NCI-H1417 treated with DMSO at 0.1 percent for 48 hours (cell line): ENCODE data around the gene NTN1.

Experiments
- DNase-seq: peaks from one replicate; lab custom pipeline; 2025; lab: John Stamatoyannopoulos, UW

NTN1 gene

DNA sequence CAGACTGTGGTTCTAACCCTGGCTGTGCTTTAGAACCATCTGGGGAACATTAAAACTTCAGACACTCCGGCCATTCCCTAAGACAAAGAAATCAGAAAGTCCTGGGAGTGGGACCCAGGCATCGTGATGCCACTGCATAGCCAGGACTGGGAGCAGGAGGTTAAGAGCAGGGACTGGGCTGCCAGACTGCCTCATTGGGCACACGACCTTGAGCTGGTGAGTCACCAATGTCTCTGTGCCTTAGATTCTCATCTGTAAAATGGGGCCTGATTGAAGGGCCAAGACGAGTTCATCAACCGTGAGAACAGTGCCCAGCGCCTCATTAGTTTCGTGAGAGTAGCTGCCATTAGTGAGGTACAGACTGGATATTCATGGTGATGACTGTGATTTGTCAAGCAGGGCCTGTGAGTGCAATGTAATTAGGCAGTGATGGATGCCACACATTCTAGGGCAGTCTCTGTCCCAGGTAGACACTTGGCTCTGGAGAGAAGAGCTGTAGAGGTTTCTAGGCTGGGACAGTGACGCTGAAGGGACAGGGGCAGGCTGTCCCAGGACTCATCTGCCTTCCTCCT, 196.8 kb downstream of the NTN1 start:
- DNase-seq = no peak

DNA sequence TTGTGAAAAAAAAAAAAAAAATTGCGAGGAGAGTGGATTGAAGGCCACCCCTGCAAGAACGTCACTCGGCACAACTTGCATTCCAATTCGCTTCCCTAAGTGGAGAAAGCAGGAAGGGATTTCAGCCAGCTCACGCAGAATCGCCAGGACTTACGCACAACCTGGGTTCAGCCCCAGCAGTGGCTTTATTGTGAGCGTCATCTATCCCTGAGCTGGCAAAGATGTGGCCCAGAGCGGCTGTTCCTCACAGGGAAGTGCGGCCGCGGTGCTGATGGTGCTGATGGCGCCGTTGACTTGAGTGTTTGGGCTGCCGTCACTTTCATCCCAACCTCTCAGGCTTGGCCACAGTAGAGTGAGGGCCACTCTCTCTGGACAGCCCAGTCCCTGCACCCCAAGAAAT, 197.6 kb downstream of the NTN1 start:
- DNase-seq = no peak

DNA sequence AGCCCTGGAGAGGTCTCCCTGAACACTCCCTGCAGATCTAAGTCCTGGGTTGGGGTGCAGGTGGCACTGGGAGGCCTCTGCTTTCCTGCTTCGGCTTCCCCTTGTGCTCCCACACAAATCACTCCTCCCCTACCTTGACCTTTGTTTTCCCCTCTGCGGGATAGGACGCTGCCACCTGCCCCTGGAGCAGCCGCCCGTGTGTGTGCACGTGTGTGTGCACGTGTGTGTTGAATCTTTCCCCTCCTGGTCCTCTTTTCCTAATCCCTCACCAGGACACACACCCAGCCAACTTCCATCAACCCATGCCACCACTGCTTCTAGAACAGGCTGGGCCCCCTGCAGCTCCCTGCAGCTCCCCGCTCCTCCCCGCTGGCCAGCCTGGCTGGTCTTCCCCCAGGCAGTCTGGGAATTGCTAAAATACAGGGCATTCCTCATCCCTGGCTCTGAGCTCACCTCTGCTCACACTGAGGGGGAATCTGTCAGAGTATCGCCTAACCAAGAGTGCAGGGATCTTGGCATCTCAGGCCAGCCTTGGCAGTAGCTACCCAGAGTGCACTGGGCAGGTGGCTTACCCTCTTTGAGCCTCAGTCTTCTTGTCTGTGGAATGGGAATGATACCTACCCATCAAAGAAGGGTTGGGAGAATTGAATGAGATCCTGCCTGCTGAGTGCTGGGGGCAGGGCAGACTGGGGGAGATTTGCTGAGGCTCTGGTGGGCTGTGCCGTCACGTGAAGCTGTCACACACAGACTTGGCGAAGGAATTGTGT, 198.5 kb downstream of the NTN1 start:
- no peak for DNase-seq

DNA sequence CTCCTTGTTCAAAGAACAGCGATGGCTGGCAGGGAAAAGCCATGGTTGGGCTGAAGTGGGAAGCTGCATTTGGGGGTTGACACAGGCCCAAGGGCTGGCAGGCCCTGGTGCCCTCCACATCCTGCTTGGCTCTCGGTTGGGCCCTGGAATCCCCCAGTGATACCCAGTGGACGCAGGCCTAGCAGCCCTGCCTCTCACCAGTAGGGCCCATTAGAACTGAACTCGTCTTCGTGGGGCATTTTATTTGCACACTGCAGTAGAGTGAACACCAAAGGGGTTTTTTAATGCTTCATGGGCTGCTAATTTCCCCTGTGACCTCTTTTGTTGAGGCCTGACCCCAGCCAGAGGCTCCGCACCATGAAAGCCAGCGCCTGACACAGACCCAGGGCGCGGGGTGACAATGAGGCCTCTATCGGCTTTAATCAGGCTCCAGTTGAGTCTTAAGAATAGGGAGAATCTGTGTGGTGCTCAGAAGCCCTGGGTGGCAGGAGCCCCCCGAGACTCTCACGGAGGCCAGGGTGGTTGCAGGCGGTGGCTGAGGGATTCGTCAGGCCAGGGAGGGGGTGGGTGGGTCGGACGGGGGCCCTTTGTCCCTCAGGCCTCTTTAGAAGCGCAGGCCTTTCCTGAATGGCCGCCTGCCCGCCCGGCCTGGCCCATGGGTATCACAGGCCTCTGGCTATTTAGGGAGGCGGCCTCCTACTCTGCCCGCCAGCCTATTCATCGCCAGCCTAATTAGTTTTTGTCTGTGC, 199.3 kb downstream of the NTN1 start:
- DNase-seq = no peak

DNA sequence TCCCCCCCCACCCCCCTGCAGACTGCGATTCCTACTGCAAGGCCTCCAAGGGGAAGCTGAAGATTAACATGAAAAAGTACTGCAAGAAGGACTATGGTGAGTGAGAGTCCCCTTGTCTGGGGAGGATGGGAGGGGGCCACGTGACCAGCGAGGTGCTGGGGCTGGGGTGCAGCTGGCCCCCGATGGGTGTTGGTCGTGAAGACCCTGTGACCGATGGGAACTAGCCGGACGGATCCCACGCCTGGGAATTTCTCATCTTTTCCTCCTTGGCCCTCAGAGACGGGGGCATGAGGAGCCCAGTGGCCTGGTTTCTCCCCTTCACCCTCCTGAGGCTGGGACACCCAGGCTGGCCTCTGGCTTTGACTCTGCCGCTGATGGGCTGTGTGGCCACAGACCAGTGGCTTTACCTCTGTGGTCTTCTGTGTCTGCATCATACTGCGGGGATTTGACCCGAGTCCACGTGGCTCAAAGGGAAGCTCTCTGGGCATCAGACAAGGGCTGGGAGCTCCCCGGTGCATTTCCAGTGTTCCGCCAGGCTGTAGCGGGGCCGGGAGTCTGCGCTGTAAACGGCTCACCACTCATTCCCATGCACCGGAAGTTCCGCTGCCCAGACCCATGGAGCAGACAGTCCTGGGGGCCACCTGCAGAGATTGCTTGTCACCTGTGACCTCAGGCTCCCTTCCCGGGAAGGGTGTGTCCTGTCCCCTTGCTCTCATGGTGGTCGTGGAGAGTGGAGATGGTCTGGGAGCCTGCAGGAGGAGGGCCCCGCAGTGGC, 200.0 kb downstream of the NTN1 start:
- no peak for DNase-seq

DNA sequence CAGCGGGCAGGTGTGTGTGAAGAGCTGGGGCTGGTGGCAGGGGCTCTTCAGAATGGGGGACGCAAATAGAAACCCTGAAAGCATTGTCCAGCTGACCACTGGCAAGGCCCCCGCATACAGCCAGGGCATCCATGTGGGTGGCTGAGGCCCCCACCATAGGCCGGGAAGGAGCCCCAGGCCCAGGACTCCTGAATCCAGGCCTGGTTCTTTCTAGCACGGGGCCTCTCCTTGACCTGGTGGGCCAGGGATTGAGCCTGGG, 200.5 kb downstream of the NTN1 start:
- no peak for DNase-seq

DNA sequence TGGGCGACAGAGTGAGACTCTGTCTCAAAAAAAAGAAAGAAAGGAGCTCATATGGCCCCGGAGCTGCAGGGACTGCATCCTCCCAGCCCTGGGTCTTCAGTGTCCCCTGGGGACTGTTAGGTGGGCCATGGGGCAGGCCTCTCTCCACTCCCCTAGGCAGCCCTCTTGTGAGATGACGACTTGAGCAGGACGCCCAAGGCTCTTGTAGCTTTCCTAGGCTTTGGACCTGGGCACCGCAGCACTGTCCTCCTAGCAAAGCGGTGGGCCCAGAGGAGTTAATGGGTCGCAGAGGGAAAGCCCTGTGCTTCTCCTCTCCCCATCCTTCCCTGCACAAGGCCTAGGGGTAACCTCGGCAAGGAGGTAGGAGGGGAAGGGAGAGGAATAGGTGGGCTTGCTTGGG, 202.2 kb downstream of the NTN1 start:
- DNase-seq = no peak

DNA sequence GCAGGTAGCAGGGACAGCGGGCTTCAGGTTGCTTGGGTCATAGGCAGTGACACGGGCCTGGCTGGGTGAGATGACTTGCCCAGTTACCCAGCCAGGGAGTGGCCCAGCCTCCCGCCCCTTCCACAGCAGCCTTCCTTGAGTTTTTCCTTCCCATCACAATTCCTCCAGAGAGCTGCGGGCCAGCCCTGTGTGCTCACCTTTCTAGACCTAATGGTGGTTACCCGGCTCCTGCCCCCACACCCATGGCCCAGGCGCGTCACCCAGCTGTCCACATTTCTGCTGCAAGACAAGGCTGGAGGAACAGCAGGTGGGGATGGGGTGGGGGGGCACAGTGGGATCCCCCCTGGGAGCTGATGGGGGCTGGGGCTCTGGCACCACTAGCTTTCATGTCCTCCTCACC, 203.2 kb downstream of the NTN1 start:
- DNase-seq = no peak

DNA sequence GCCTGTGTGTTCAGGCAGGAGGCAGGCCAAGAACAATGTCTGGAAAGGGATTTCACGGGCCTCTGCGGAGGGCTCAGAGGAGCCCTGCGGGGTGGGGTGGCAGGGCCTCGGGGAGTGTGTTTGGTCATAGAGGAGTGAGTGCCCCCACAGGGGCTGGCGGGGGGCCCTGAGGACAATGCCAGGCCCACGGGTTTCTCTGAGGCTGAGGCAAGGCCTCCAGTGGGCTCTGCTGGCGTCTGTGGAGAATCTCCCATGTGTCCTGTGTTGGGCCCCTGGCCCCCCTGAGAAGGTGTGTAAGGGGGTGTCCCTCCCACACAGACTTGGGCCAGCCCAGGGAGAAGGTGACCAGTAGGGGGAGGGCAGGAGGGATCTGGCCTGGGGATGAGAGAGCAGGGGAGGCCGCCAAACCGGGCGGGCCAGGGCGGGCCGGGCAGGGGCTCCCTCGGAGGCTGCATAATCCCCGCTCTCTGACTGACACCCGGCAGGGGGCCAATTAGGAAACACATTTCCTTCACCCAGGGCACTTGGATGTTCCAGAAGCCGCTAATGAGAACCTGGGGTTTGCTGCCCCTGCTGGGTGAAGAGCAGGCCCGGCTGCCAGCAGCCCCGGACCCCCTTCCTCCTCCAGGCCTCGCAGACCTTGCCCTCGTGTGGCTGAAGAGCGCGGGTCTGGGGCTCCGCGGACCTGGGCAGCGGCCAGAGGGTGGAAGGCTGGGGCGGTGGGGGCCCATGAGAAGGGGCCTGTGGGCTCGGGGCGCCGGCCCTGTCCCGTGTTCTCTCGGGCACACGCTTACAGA, 204.2 kb downstream of the NTN1 start:
- no peak for DNase-seq

DNA sequence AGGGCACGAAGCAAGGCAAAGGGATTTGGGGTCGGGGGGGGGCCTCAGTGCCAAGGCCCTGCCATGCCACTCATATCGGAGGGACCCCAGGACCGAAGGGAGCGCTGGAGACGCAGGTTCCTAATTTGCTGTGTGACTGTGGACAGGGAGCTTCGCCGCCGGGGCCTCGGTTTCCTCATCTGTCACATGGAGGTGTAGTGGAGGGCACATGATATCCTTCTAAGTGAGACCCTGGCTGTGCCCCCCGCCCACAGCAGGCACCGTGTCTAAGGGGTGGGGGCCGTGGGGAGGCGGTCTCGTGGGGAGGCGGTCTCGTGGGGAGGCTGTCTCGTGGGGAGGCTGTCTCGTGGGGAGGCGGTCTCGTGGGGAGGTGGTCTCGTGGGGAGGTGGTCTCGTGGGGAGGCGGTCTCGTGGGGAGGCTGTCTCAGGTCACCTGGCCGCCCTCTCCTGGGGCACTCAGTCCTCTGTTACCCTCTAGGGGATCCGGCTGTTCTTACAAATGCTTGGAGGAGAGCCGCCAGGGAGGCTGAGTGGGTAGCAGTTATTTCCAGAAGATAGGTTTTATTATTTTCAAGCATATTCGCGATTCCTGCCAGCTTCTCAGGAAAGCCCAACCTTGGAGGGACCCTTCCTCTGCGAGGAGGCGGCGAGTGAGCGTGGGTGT, 205.0 kb downstream of the NTN1 start:
- DNase-seq = no peak

DNA sequence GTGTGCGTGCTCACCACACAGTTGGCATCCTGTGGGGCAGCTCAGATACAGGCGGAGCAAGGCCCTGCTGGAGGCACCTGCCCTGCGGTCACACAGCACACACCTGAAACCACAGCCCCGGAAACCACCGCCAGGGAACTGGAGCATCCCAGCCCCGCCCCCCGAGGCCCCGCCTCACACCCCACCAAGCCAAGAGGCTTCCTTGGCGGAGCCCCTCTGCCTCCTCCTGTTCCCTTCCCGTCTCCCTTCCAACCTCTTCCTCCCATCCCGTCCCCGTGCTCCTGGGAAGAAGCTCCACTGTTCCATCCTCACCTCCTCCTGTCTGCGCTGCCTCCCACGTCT, 205.5 kb downstream of the NTN1 start:
- no peak for DNase-seq

DNA sequence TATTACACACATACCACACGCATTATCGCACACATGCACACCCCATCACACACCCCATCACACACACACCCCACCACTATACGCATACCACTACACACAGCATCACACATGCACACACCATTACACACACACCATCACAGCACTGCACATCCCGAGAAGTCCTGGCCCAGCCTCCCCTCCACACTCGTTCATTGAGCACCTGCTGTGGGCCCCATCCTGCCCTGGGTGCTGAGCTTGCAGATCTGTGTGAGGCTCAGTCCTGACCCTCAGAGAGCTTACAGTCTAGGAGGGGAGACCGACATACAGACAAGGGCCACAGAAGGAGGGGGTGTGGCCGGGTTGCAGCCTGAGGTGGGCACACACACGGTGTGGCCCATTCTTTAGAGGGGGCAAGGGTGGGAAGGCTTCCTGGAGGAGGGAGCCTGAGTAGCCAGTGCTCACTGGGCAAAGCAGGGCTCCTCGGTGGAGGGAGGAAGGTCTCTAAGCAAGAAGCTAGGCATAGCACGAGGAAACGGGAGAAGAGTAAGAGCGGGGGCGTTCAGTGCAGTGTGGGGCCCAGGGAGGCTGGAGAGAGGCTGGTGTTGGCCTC, 206.6 kb downstream of the NTN1 start:
- DNase-seq = no peak

DNA sequence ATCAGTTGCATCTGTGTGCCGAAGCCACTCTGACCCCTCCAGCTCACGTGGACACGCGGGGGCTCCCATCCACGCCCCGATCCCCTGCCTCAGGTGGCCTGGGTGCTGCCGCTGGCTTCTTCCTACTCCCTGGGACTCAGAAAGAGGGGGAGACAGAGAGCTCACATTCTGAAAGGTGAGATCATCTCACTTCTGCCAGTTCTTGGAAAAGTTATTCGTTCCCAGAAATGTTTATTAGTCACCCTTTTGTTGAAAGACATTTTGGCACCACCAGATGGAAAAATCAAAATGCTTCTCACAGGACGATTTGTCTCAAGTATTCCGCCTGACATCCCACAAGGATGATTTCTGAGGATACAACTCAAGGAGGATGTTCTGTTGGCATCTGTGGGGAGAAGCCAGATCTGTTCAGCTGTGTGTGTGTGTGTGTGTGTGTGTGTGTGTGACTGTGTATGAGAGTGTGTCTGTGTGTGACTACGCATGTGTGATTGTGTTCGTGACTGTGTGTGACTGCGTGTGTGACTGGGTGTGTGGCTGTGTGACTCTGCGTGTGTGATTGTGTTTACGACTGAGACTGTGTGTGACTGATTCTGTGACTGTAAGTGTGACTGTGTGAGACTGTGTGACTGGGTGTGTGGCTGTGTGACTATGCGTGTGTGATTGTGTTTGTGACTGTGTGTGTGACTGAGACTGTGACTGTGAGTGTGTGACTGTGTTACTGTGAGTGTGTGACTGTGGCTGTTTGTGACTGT, 207.3 kb downstream of the NTN1 start:
- no peak for DNase-seq

DNA sequence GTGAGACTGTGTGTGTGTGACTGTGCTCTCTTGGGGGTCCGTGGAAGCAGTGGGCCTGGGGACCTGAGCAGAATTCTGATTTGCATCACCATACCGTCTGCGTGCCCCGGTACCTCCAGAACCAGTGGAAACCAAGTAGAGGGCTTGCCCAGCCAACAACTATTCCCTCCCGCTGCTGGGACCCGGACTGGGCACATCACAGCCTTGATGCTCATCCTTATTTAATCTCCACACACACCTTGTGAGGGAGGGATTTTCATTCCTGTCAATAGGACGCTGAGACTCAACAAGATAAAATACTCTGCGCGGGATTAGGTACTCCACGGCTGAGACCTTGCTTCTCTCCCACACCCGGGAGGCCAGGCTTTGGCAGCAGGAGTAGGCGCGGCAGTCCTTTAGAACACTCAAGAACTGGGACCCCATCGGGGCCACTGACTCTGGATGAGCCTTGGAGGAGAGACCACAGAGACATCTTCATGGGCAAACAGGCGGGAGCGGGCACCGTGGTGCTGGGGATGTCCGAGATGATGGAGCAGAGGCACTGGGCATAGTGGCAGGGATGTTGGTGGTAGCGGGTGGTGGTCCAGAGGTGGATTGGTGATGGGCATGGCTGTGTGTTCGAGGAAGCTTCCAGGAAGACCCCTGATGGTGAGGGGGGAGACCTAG, 208.0 kb downstream of the NTN1 start:
- DNase-seq = no peak

DNA sequence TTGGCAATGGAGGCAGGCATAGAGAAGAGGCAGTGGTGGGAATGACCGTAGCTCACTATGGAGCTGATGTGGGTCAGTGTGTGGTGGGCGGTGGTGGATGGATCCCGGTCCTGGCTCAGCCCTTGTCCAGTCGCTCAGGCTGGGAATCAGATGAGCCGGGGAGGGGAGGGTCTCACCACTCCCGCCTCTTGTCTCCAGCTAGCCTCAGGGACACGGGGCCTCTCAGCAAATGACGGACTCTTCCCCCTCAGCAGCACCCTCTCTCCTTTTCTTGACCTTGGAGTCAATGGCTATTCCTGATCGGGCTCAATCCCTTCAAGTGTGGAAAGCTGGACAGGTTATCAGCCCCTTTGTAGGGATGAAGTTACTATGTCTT, 208.5 kb downstream of the NTN1 start:
- DNase-seq = no peak

DNA sequence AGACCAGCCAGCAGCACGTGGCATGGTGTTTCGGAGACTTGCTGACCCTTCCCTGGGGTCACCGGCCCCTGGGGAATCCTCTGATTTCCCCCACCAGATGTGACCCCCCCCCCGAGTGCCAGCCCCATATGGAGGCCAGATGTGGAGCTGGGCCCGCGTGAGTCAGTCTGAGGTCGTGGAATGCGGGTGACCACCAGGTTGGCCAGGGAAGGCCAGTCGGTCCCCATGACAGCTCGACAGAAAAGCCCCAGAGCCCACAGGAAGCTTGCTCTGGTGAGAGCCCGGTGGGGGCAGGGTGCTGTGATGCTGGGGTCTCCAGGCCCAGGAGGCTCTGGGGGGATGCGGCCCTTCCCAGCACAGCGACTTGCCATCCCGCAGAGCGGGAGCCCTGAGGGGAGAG, 209.0 kb downstream of the NTN1 start:
- no peak for DNase-seq

DNA sequence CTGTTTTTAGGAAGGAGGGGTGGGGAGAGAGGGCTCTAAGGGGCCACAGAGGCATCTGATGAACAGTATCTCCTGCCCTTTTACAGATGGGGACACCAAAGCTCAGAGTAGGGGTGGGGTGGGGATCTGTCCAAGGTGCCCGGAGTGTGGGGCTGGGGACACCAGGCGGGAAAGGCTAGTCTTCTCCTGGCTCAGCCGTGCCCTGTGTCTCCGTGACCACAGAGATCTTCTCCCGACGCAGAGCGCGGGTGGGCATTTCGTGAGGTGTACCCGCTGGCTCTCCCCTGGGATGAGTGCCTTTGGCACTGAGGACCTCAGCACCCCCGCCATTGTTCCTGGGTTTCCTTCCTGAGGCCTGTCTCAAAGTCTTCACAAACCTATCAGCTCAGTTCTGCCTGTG, 209.6 kb downstream of the NTN1 start:
- DNase-seq = no peak

DNA sequence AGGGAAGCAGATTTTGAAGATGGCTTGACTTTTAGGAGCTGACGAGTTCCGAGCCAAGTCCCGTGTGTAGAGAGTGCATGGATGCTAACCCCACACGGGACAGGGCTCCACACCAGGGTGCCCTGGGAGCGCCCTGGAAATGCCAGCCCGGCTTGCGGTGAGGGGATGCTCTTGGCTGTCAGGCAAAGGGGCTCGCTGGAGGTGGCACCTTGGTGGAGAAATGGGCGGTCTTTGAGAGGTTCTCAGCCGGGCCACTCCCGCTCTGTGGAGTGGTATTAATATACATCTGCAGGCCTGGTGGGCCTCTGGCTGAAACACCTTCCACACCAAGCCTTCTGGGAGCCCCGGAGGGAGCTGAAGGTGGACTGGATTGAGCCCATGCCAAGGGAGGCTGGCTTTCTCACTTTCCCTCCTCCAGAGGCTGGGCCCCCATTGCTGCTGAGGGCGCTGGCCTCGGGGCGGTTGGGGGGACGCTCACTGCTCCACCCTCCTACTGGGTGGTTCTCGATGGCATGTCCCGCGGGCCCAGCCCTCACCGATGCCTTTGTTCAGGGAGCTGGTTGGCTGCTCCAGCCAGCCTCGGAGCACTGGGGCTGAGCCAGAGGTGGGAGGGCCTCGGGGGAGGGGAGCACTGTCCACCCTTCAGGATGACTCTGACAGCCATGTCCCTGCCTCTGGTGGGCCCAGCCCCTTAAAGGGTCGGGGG, 210.3 kb downstream of the NTN1 start:
- DNase-seq = no peak

DNA sequence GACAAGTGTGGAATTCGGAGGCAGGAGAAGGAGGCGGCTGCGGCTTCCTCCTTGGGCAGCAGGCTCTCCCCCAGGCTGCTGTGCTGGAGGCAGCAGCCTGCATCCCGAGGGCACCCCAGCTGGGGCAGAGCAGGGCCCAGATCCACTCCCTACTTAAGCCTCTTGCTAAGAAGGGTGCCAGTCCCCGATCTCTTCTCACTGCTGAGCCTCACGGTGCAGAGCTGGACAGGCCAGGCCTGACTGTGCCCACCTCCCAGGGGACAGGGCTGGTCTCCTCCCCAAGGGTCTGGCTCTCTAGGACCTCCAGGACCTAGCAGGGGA, 210.8 kb downstream of the NTN1 start:
- no peak for DNase-seq
